HCT116 (cell line): Measurements from ENCODE around the gene GAD1. TPM values are rescaled to one million over a fixed set of nuclear protein-coding genes. Genes with fewer than 3 reads are reported as not detected.
A peak's percentile ranks its signal among the peaks of the same experiment; 100 is the strongest.

Source experiments
- ATAC-seq: fragments of 200-7000 bp; cut with Tn5 transposase; 2 replicates; pipeline ENCODE4 v1.9.1; 2020; ENCODE audit warnings: mild to moderate bottlenecking, moderate library complexity
- BruUV-seq: library from RNA; stranded (reverse); fragments of 400-500 nt; replicated peaks from 2 replicates; lab custom pipeline; 2021; lab: Mats Ljungman, UMichigan
- CTCF ChIA-PET: fragments of 300-600 bp; sonication (Branson Sonifier 250); formaldehyde crosslinking; loops from one replicate; lab custom pipeline; 2021; ENCODE audit warnings: antibody characterized with exemption; lab: Charles Lee
- POLR2A ChIA-PET: fragments of 300-600, 350-600 bp; sonication (Branson Sonifier 250); formaldehyde crosslinking; loops from one replicate; lab custom pipeline; 2021; ENCODE audit warnings: antibody characterized with exemption; lab: Charles Lee
- RAD21 ChIA-PET, 2 experiments: fragments of 300-600 bp; sonication (Branson Sonifier 250); formaldehyde crosslinking; loops; one replicate each; lab custom pipeline; 2023; ENCODE audit warnings: low total read pairs in 2 of 2; ENCODE audit not compliant: uncharacterized antibody in 2 of 2, unreplicated experiment in 2 of 2, low non-redundant PET in 1 of 2; lab: Charles Lee
- DNase-seq: peaks from one replicate; pipeline ENCODE4 v3.0.0-alpha.2; 2010; ENCODE audit warnings: low read depth, low spot score
- H2AFZ ChIP-seq: fragments of 200-600 bp; shearing (Covaris generic), sonication (generic); 2 replicates; pipeline ENCODE4 v1.6.1; 2017; ENCODE audit warnings: low read depth, mixed run types, mixed read lengths, antibody characterized with exemption, low read length; ENCODE audit not compliant: poor library complexity, severe bottlenecking
- H3K27ac ChIP-seq: 2 replicates; pipeline ENCODE4 v1.5.1; 2012; ENCODE audit warnings: low read depth, low read length
- H3K27me3 ChIP-seq: fragments of 200-600 bp; sonication (generic); 2 replicates; pipeline ENCODE4 v1.6.1; 2016; ENCODE audit warnings: mixed run types, low read length, mixed read lengths; ENCODE audit not compliant: insufficient read depth
- H3K36me3 ChIP-seq, 2 experiments: fragments of 200-500 bp in 1 of 2; fragments of 200-600 bp in 1 of 2; sonication (Bioruptor generic) in 1 of 2; sonication (generic) in 1 of 2; 2 replicates each; pipeline versions ENCODE4 v1.5.1 to v1.6.1; 2014 to 2016; ENCODE audit warnings: low read length in 2 of 2, inconsistent platforms in 1 of 2, mixed read lengths in 1 of 2, mixed run types in 1 of 2; ENCODE audit not compliant: insufficient read depth in 2 of 2, control insufficient read depth in 1 of 2
- H3K4me1 ChIP-seq, 2 experiments: fragments of 200-600 bp in 1 of 2; sonication (generic) in 1 of 2; 2 replicates each; pipeline versions ENCODE4 v1.5.1 to v1.6.1; 2012 to 2017; ENCODE audit warnings: low read length in 2 of 2, inconsistent platforms in 1 of 2, mild to moderate bottlenecking in 1 of 2, mixed read lengths in 1 of 2, mixed run types in 1 of 2, moderate library complexity in 1 of 2; ENCODE audit not compliant: insufficient read depth in 2 of 2, control insufficient read depth in 1 of 2
- H3K4me2 ChIP-seq: fragments of 200-600 bp; sonication (generic); 2 replicates; pipeline ENCODE4 v1.6.1; 2017; ENCODE audit warnings: mixed run types, low read length, mixed read lengths
- H3K4me3 ChIP-seq, 2 experiments: fragments of 200-600 bp in 1 of 2; sonication (generic) in 1 of 2; replicated peaks in 1 of 2; 2 replicates each; pipeline ENCODE4 v1.5.1; 2011 to 2016; ENCODE audit warnings: low read length in 2 of 2, control low read depth in 1 of 2, low read depth in 1 of 2, mild to moderate bottlenecking in 1 of 2, mixed read lengths in 1 of 2, mixed run types in 1 of 2
- H3K79me2 ChIP-seq: fragments of 200-600 bp; sonication (generic); 2 replicates; pipeline ENCODE4 v1.6.1; 2017; ENCODE audit warnings: mild to moderate bottlenecking, mixed run types, low read length, moderate library complexity, mixed read lengths; ENCODE audit not compliant: insufficient read depth
- H3K9ac ChIP-seq: fragments of 200-600 bp; sonication (generic); 2 replicates; pipeline ENCODE4 v1.6.1; 2016; ENCODE audit warnings: low read length, mixed read lengths
- H3K9me2 ChIP-seq: fragments of 200-600 bp; sonication (generic), shearing (Covaris generic); 2 replicates; pipeline ENCODE4 v1.6.1; 2017; ENCODE audit warnings: mixed run types, mild to moderate bottlenecking, moderate library complexity; ENCODE audit not compliant: insufficient read depth
- H3K9me3 ChIP-seq, 2 experiments: fragments of 200-500 bp in 1 of 2; fragments of 200-600 bp in 1 of 2; sonication (Bioruptor generic) in 1 of 2; sonication (generic) in 1 of 2; 2 replicates each; pipeline ENCODE4 v1.6.1; 2014 to 2017; ENCODE audit warnings: low read length in 2 of 2, mixed read lengths in 2 of 2, inconsistent platforms in 1 of 2, low read depth in 1 of 2, mild to moderate bottlenecking in 1 of 2, mixed run types in 1 of 2, moderate library complexity in 1 of 2; ENCODE audit not compliant: control insufficient read depth in 1 of 2, insufficient read depth in 1 of 2
- H4K20me1 ChIP-seq: fragments of 200-600 bp; sonication (generic), shearing (Covaris generic); 2 replicates; pipeline ENCODE4 v1.6.1; 2017; ENCODE audit warnings: mixed run types, mild to moderate bottlenecking, moderate library complexity; ENCODE audit not compliant: insufficient read depth
- CBX3 ChIP-seq: IDR thresholded peaks from 2 replicates; pipeline ENCODE4 v1.6.1; 2012; ENCODE audit warnings: low read depth
- CTCF ChIP-seq, 3 experiments: fragments of 200-600 bp in 1 of 3; sonication (generic) in 1 of 3; IDR thresholded peaks in 2 of 3; conservative IDR thresholded peaks in 1 of 3; 2 replicates each; pipeline ENCODE4 v1.5.1; 2012 to 2017; ENCODE audit warnings: low read depth in 2 of 3, low read length in 2 of 3, antibody characterized with exemption in 1 of 3, borderline replicate concordance in 1 of 3, control low read depth in 1 of 3, mild to moderate bottlenecking in 1 of 3, mixed read lengths in 1 of 3, mixed run types in 1 of 3, moderate library complexity in 1 of 3; ENCODE audit not compliant: insufficient read depth in 1 of 3
- POLR2AphosphoS5 ChIP-seq: IDR thresholded peaks from 2 replicates; pipeline ENCODE4 v1.6.1; 2011; ENCODE audit warnings: mild to moderate bottlenecking, low read depth, low read length, moderate library complexity
- SRF ChIP-seq: IDR thresholded peaks from 2 replicates; pipeline ENCODE4 v1.6.1; 2012; ENCODE audit warnings: low read depth
- TCF7L2 ChIP-seq: IDR thresholded peaks from 2 replicates; pipeline ENCODE4 v1.7.0; 2011; ENCODE audit warnings: borderline replicate concordance, inconsistent platforms; ENCODE audit not compliant: insufficient read depth, insufficient read length; ENCODE audit errors: extremely low read depth
- ZBTB33 ChIP-seq: IDR thresholded peaks from 2 replicates; pipeline ENCODE4 v1.6.1; 2011; ENCODE audit warnings: mild to moderate bottlenecking, low read length, moderate library complexity; ENCODE audit not compliant: insufficient replicate concordance; ENCODE audit errors: extremely low read depth
- intact Hi-C: fragments of 100-400 bp; cut with micrococcal nuclease; formaldehyde crosslinking; loops from 2 replicates; pipeline ENCODE4 v1.10.0; 2022
- total RNA-seq: library from RNA; stranded (reverse); gene quantifications from one replicate; pipeline ENCODE4 v1.2.1, GENCODE V29; 2021; ENCODE audit not compliant: unreplicated experiment
- TF ChIP-seq, protein P1 (sequence below): IDR thresholded peaks from 2 replicates; pipeline ENCODE4 v1.6.1; 2012

The GAD1 gene
- total RNA-seq, 1 experiment from 2014 or later: 11.0 TPM

DNA sequence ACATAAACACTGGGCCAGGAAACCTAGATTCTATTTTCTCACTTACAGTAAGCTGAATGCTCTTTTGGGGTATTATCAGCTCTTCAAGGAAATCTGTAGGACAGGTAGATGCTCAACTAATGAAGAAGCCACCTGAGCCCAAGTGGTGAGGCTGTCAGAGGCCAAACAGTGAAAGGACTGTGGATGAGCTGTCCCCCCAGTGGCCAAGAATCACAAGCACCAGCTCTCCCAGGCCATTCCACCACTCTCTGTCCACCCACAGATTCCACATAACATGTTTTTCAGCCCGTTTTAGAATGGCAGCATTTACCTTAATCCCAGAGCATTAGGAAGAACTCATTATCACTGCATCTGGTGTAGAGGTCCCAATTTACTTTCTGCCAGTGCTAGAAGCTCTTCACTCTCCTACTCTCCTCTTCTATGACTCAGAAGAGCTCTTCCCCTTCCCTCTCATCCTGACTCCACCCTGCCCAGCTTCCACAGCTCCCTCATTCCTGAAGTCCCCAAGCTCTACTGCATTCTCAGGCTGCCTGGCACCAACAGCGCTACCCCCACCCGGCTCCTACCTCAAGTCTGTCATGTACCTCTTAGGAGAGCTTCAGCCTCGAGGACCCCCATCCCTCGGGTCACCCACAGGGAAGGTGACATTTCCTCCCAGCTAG lies 68.6 kb downstream of the GAD1 start:
- no TSS peak for BruUV-seq
- peak; percentile 77 for ATAC-seq

More for the DNA sequence above, 68.6 kb downstream of the GAD1 start:
- CTCF ChIA-PET: interaction anchor here (3.2 kb wide), 1 partner anchor 12 kb away, joined by 13 read pairs; no protein-coding TSS in a partner anchor
- no peaks in the 10 kb centered on the region for H3K79me2 ChIP-seq
- intact Hi-C loops: no loop called here
- TF ChIP-seq TCF7L2 (no peak), CTCF (IDR thresholded peaks at IDR 0.05 in 2 of 3, conservative IDR thresholded peaks at IDR 0.05 in 1 of 3; ENCODE audit: borderline replicate concordance in 1 of 3, insufficient read depth in 1 of 3, low read depth in 2 of 3, low read length in 2 of 3) (peak in 2 of 3 experiments; percentile 26 to 29; a peak in 2 of 6 replicates), CBX3 (no peak), ZBTB33 (no peak), POLR2AphosphoS5 (no peak), SRF (no peak)
- TF ChIP-seq, protein P1, sequence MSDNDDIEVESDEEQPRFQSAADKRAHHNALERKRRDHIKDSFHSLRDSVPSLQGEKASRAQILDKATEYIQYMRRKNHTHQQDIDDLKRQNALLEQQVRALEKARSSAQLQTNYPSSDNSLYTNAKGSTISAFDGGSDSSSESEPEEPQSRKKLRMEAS: no peak
- TF ChIP-seq, all 23 proteins: peak for 1
- RAD21 ChIA-PET: no interaction called here
- no peak for DNase-seq
- Histone ChIP-seq H2AFZ (no peak overlapping the region), H3K36me3 (no peaks in the 10 kb centered on the region), H3K9ac (no peak overlapping the region), H3K9me2 (no peaks in the 10 kb centered on the region), H3K4me1 (no peaks in the 10 kb centered on the region), H3K27me3 (no peaks in the 10 kb centered on the region), H3K27ac (no peak overlapping the region), H3K4me3 (no peak overlapping the region), H4K20me1 (no peaks in the 10 kb centered on the region), H3K4me2 (no peak overlapping the region), H3K9me3 (no peaks in the 10 kb centered on the region)
- POLR2A ChIA-PET: interaction anchor here (1.6 kb wide), 1 partner anchor 12 kb away, joined by 4 read pairs; no protein-coding TSS in a partner anchor
